ENCODE results near the gene DYNLT5. TPM values are rescaled to one million over a fixed set of nuclear protein-coding genes. Genes with fewer than 3 reads are reported as not detected.

The DYNLT5 gene
- total RNA-seq, 4 donors from 2014 or later: 1.2 to 3.1 (median 1.7) TPM

GRCh38 chr1:66761221-66761620, 9.0 kb downstream of the DYNLT5 start:
- no peaks in the 10 kb centered on the region for H3K36me3 ChIP-seq
- no peak overlapping the region for H3K4me3 ChIP-seq
- H3K4me1 ChIP-seq: peaks cover 0 to 3% (median 0%) of the 10 kb centered on the region in 4 donors
- intact Hi-C loops (cut with DNase I): loop anchor here (10.0 kb wide), 1 partner anchor 454 kb away; no protein-coding TSS in a partner anchor
- TF ChIP-seq POLR2A (IDR thresholded peaks at IDR 0.05; ENCODE audit: low read depth): no peak
- TF ChIP-seq EP300 (IDR thresholded peaks at IDR 0.05): no peak
- no peak for TF ChIP-seq POLR2AphosphoS5 (IDR thresholded peaks at IDR 0.05)
- no peak for TF ChIP-seq CTCF (IDR thresholded peaks at IDR 0.05)
- no peak for DNase-seq (ENCODE audit: extremely low spot score)
- H3K27ac ChIP-seq (replicated peaks in 1 of 4): no peak overlapping the region
- WGBS: 92% methylated on average over 2 of the region's 2 CpGs
- H3K27me3 ChIP-seq: no peaks in the 10 kb centered on the region
- H3K9me3 ChIP-seq: no peaks in the 10 kb centered on the region

- intact Hi-C loops (cut with DNase I): loop anchor here (2.0 to 10.0 kb wide), 2 partner anchors 384 to 450 kb away; no protein-coding TSS in a partner anchor
- no peaks in the 10 kb centered on the region for H3K36me3 ChIP-seq
- 23% methylated on average over 3 of the region's 3 CpGs for WGBS
- H3K4me3 ChIP-seq: no peak overlapping the region
- no peaks in the 10 kb centered on the region for H3K9me3 ChIP-seq
- H3K4me1 ChIP-seq: peaks cover 0 to 3% (median 0%) of the 10 kb centered on the region in 4 donors
- peak; percentile 69 to 77 (median 72) for TF ChIP-seq CTCF (IDR thresholded peaks at IDR 0.05)
- no peak for TF ChIP-seq POLR2A (IDR thresholded peaks at IDR 0.05; ENCODE audit: low read depth)
- no peak for DNase-seq (ENCODE audit: extremely low spot score)
- H3K27me3 ChIP-seq: no peaks in the 10 kb centered on the region
- no peak overlapping the region for H3K27ac ChIP-seq (replicated peaks in 1 of 4)
Observed at GRCh38 chr1:66764994-66765578, 12.8 kb downstream of the DYNLT5 start.

- Histone ChIP-seq H3K36me3 (no peaks in the 10 kb centered on the region), H3K9me3 (no peaks in the 10 kb centered on the region), H3K4me3 (no peak overlapping the region), H3K27ac (replicated peaks in 1 of 4) (no peak overlapping the region), H3K4me1 (peaks cover 0 to 3% (median 0%) of the 10 kb centered on the region in 4 donors), H3K27me3 (no peaks in the 10 kb centered on the region)
- intact Hi-C loops (cut with DNase I): loop anchor here (10.0 kb wide), 1 partner anchor 447 kb away; no protein-coding TSS in a partner anchor
- TF ChIP-seq CTCF (IDR thresholded peaks at IDR 0.05): no peak
- TF ChIP-seq EP300 (IDR thresholded peaks at IDR 0.05): no peak
- TF ChIP-seq POLR2A (IDR thresholded peaks at IDR 0.05; ENCODE audit: low read depth): no peak
- TF ChIP-seq POLR2AphosphoS5 (IDR thresholded peaks at IDR 0.05): no peak
- no peak for DNase-seq (ENCODE audit: extremely low spot score)
Observed at GRCh38 chr1:66767626-66768025, 15.4 kb downstream of the DYNLT5 start.

GRCh38 chr1:66768965-66769364, 16.7 kb downstream of the DYNLT5 start:
- H3K4me3 ChIP-seq: no peak overlapping the region
- peaks cover 0 to 3% (median 0%) of the 10 kb centered on the region in 4 donors for H3K4me1 ChIP-seq
- no peaks in the 10 kb centered on the region for H3K27me3 ChIP-seq
- WGBS: 88% methylated on average over 1 of the region's 1 CpG
- no peak for DNase-seq (ENCODE audit: extremely low spot score)
- TF ChIP-seq POLR2AphosphoS5 (IDR thresholded peaks at IDR 0.05) (no peak), POLR2A (IDR thresholded peaks at IDR 0.05; ENCODE audit: low read depth) (no peak), EP300 (IDR thresholded peaks at IDR 0.05) (no peak), CTCF (IDR thresholded peaks at IDR 0.05) (no peak)
- H3K27ac ChIP-seq (replicated peaks in 1 of 4): no peak overlapping the region
- intact Hi-C loops (cut with DNase I): loop anchor here (10.0 kb wide), 1 partner anchor 446 kb away; no protein-coding TSS in a partner anchor
- no peaks in the 10 kb centered on the region for H3K36me3 ChIP-seq
- no peaks in the 10 kb centered on the region for H3K9me3 ChIP-seq
